H54 (cell line): Measurements from ENCODE around the gene RYR1.
"Not testable (repeated sequence)": the region's sequence is repeated elsewhere in the genome, so short reads cannot be mapped to it uniquely, and the experiment has no call there.

Experiments
- DNase-seq: peaks from one replicate; pipeline ENCODE4 v3.0.0; 2011; ENCODE audit warnings: low spot score, mixed read lengths; ENCODE audit not compliant: insufficient read length
- FAIRE-seq: peaks from 3 replicates; lab custom pipeline; 2011; peaks lifted over from hg19 to GRCh38; lab: Jason Lieb, UNC
- POLR2A ChIP-seq: IDR thresholded peaks from 2 replicates; pipeline ENCODE4 v1.6.1; 2011; ENCODE audit warnings: low read depth, mild to moderate bottlenecking, low read length

RYR1 gene

DNA sequence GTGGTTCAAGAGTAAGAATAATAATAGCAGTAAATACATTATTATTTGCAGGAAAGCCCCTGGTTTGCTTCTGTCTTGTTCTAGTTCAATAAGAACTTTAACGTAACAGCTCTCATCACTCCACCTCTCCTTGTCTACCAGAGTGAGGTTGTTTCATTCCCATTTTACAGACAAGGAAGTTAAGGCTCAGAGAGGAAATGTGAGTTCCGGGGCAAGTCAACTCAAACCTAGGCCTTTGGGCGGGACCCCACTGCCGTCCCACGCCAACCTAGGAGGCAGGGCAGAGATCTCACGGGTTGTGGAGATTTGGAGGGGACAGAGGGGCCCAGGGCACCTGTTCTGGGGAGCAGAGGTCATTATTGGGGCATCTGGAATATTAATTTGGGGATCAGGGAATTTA, 182.8 kb downstream of the RYR1 start:
- no peak for TF ChIP-seq POLR2A
- no peak for FAIRE-seq
- no peak for DNase-seq

- no peak for TF ChIP-seq POLR2A
- FAIRE-seq = no peak
- DNase-seq = no peak
These were observed 183.8 kb downstream of the RYR1 start for GRCh38 chr19:38617283-38617763.

DNA sequence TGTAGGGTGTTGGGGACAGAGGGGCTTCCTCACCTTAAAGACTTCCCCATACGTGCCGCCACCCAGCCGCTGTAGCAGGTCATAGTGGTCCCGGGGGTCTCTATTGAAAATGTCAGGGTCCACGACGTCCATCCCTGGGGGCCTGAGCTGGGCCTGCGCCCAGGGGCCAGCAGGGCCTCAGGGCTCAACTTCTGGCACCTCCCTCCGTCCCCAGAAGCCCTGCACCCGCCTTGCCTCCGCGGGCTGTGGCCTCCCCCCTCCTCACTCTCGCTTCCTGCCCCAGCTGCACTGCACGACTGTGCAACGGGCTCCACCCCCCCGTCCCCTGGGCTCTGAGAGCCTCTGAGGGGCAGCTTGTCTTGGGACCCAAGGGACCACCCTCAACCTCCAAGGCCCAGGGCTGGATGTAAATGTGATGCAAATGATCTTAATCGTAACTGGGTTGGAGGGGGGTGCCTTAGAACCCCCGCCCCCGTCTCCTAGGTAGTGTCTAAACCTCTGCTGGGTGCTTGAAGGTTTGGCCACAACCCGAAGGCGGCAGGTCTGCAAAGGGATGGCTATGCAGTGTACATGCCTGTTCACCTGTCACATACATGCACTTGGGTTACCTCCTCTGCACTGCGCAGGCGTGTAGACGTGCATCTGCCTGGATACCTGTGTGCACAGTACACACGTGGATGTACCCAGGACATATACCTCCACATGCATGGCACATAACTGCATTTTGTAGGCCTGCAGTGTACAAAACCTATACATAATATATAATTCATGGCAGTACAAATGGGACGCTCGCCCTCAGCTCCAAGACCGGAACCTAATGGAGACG, 184.5 kb downstream of the RYR1 start, which contains the start of gene MAP4K1:
TSS of gene MAP4K1 (minus strand) at position 190 of the 826 bp plus-strand sequence. CDS start at position 132, 58 bp downstream.
- FAIRE-seq (no peak), DNase-seq (no peak)
- TF ChIP-seq POLR2A = no peak

- TF ChIP-seq POLR2A = peak; percentile 91
- FAIRE-seq (peak; percentile 84), DNase-seq (peak; percentile 98)
These were observed 185.3 kb downstream of the RYR1 start, which contains the start of gene EIF3K for GRCh38 chr19:38618590-38619360. Gene EIF3K, plus strand, starts transcription at chr19:38619188. Its CDS starts 81 bp downstream, at chr19:38619269.

DNA sequence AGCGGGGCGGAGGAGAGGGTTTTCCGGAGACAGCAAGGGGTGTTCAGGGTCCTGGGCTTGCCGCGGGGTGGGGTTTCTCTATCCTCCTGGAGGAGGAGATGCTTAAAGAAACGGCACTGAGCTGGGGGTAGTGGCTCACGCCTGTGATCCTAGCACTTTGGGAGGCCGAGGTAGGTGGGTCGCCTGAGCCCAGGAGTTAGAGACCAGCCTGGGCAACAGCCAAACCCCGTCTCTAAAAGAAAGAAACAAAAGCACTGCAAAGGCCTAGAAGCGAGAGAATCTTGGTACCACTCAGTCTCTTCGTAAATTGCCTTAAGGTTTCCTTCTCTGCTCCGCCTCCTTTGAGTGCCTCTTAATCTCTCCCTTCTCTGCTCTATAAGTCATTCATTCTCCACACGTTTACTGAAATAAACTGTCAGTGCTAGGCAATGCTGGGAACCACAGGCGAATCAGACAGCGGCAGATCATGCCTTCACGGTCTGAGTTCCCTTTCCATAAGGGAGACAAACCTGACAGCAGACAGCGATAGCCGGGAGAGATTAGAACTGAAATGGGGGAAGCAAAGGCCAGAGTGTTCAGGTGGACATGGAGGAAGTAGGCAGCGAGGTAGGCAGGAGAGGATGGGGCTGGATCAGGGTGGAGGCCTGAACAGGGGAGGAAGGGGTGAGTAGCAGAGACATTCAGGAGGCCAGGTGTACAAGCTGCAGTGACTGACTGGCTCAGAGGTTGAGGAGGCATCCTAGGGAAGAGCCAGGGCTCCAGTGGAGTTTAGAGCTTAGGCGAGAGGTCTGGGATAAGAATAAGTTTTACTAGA, 186.1 kb downstream of the RYR1 start:
- no peak for TF ChIP-seq POLR2A
- FAIRE-seq (no peak), DNase-seq (no peak)

DNA sequence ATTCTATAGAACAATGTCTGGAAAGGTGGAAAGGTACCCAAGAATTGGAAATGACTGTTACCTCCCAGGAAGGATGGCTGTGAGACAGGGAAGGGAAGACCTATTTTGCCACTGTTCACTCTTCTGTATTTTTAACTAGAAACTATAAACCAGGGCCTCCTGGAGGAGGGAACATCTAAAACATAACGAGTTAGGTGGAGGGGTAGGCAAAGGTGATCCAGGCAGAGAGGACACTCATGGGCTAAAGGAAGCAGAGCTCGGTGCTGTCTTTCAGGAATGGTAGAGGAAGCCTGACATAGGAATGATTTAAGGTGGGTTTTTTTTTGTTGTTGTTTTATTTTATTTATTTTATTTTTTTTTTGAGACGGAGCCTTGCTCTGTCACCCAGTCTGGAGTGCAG, 191.3 kb downstream of the RYR1 start:
- FAIRE-seq = no peak
- TF ChIP-seq POLR2A = no peak
- no peak for DNase-seq

GRCh38 chr19:38626401-38626800, 192.9 kb downstream of the RYR1 start:
- DNase-seq (no peak), FAIRE-seq (no peak)
- no peak for TF ChIP-seq POLR2A

DNA sequence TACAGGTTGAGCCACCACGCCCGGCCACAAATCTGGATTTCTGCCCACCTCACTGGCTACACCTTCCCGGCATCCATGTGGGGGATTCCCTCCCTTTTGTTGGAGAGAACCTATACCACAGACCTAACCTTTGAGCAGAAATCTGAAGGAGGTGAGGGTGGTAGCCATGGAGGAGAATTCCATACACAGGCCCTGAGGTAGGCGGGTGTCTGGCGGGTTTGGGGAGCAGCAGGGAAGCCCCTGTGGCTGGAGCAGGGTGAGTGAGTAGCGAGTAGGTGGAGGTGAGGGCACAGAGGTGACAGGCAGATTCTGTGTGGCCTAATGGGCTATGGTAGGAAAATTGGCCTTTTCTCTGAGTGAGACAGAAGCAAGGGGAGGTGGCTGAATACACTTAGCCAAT, 196.1 kb downstream of the RYR1 start:
- no peak for DNase-seq
- no peak for FAIRE-seq
- TF ChIP-seq POLR2A = no peak

- not testable (repeated sequence) for DNase-seq, FAIRE-seq
These were observed 197.8 kb downstream of the RYR1 start for GRCh38 chr19:38631301-38631700.

GRCh38 chr19:38631811-38632475, 198.5 kb downstream of the RYR1 start:
- not testable (repeated sequence) for DNase-seq, FAIRE-seq

- DNase-seq (no peak), FAIRE-seq (no peak)
- TF ChIP-seq POLR2A = no peak
These were observed 199.2 kb downstream of the RYR1 start for GRCh38 chr19:38632476-38633213.

DNA sequence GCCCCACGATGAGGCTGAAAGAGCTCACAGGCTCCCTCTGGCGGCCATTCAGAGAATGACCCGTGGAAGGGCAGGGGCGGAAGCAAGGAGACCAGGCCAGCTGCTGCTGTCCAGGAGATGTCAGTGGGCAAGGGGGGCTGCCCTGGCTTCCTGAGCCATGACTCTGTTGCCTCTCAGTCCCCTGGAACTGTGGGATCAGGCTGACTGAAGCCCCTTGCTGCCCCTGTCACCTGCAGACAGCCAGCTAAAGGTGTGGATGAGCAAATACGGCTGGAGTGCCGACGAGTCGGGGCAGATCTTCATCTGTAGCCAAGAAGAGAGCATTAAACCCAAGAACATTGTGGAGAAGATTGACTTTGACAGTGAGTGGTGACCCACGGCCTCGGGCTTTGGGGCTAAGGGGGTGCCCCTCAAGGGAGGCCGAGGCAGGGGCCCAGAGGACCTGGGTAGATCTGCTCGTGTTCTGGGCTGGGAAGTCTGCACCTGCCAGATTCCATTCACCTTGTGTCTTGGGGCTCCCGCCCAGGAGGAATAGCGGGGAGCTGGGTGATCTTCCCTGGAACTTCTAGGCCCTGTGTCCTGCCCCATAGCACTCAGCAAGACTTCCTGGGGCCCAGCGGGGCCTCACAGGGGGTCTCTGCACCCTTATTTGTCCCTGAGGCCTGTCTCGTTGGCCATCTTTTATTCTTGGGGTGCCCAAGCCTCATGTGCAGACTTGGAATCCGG, 201.4 kb downstream of the RYR1 start:
- TF ChIP-seq POLR2A = no peak
- DNase-seq = no peak
- FAIRE-seq = no peak
